ENCODE results near the gene FCHSD1. TPM values are rescaled to one million over a fixed set of nuclear protein-coding genes. Genes with fewer than 3 reads are reported as not detected.

FCHSD1 gene
- total RNA-seq, 1 experiment from 2014 or later, result 7.5 TPM

GRCh38 chr5:141672841-141673813 lies 21.9 kb upstream of the FCHSD1 start:
- no peak for DNase-seq (ENCODE audit: low read depth)

- no peak for DNase-seq (ENCODE audit: low read depth)
These were observed 21.0 kb upstream of the FCHSD1 start for GRCh38 chr5:141672071-141672840.

- DNase-seq (ENCODE audit: low read depth), result no peak
These were observed 18.3 kb upstream of the FCHSD1 start for GRCh38 chr5:141669520-141669919.

- DNase-seq (ENCODE audit: low read depth), result no peak
These were observed 17.5 kb upstream of the FCHSD1 start for GRCh38 chr5:141668601-141669265.

- no peak for DNase-seq (ENCODE audit: low read depth)
These were observed 15.1 kb upstream of the FCHSD1 start for GRCh38 chr5:141665995-141666940.

GRCh38 chr5:141664733-141665461 lies 13.7 kb upstream of the FCHSD1 start:
- peak; percentile 76 for DNase-seq (ENCODE audit: low read depth)

GRCh38 chr5:141663506-141663905 lies 12.3 kb upstream of the FCHSD1 start:
- no peak for DNase-seq (ENCODE audit: low read depth)

- no peak for DNase-seq (ENCODE audit: low read depth)
These were observed 10.8 kb upstream of the FCHSD1 start for GRCh38 chr5:141662028-141662427.

GRCh38 chr5:141657937-141658545 lies 6.8 kb upstream of the FCHSD1 start:
- peak; percentile 90 for DNase-seq (ENCODE audit: low read depth)

GRCh38 chr5:141657404-141657803 lies 6.2 kb upstream of the FCHSD1 start:
- no peak for DNase-seq (ENCODE audit: low read depth)

- no peak for DNase-seq (ENCODE audit: low read depth)
These were observed 5.2 kb upstream of the FCHSD1 start for GRCh38 chr5:141656396-141656795.

- DNase-seq (ENCODE audit: low read depth), result no peak
These were observed 3.8 kb upstream of the FCHSD1 start for GRCh38 chr5:141655020-141655419.

- peak; percentile 60 for DNase-seq (ENCODE audit: low read depth)
These were observed 3.1 kb upstream of the FCHSD1 start for GRCh38 chr5:141654298-141654697.

- no peak for DNase-seq (ENCODE audit: low read depth)
These were observed 499 bp upstream of the FCHSD1 start for GRCh38 chr5:141651728-141652105.

GRCh38 chr5:141649972-141650371 lies 1.2 kb downstream of the FCHSD1 start:
- no peak for DNase-seq (ENCODE audit: low read depth)

GRCh38 chr5:141649056-141649688 lies 2.0 kb downstream of the FCHSD1 start:
- no peak for DNase-seq (ENCODE audit: low read depth)

- no peak for DNase-seq (ENCODE audit: low read depth)
These were observed 3.4 kb downstream of the FCHSD1 start for GRCh38 chr5:141647851-141648250.

GRCh38 chr5:141647242-141647641 lies 4.0 kb downstream of the FCHSD1 start:
- no peak for DNase-seq (ENCODE audit: low read depth)

GRCh38 chr5:141646026-141646425 lies 5.2 kb downstream of the FCHSD1 start:
- DNase-seq (ENCODE audit: low read depth), result no peak

Measured in Daoy (cell line).